Fibroblast of skin of left quadriceps (primary cell): ENCODE measurements around the gene ZBTB42.
"Not testable (repeated sequence)": the region's sequence is repeated elsewhere in the genome, so short reads cannot be mapped to it uniquely, and the experiment has no call there.

ENCODE experiments used
- DNase-seq, 2 experiments: peaks; one replicate each; pipeline ENCODE4 v3.0.0-alpha.2; 2013; ENCODE audit warnings: low read depth in 2 of 2

The ZBTB42 gene

DNA sequence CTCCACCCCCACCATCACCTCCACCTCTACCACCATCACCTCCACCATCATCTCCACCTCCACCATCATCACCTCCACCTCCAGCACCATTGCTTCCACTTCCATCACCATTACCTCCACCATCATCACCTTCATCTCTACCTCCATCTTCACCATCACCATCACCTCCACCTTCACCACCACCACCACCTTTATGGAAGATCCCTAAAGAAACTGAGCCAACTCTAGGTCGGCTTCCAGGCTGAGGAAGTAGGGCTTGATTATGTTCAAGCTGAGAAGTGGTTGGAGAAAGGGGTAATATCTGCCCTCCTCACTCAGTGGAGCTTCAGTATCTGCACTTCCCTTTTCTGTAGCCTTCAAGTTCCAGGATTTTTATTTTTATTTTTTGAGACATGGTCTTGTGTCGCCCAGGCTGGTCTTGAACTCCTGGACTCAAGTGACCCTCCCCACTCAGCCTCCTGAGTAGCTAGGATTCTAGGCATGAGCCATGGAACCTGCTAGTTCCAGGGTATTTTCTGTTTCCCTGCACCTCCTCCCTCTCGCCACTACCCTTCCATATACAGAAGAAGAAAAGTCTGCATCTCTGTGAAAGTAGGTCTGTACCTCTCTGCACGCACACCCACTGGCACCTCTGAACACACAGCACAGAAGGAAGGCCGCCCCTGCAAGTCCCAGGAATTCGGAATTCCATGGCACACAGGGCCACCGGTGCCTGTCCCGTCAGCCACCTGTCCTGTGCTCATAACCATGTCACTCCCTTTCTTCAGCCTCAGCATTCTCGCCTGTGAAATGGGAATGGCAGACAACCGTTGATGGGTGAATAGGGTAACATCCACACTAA is 5.9 kb downstream of the ZBTB42 start:
- DNase-seq, result no peak

GRCh38 chr14:104808456-104808855 is 7.6 kb downstream of the ZBTB42 start:
- no peak for DNase-seq

- no peak for DNase-seq
Observed at GRCh38 chr14:104810316-104810715, 9.4 kb downstream of the ZBTB42 start.

GRCh38 chr14:104813286-104813685 is 12.4 kb downstream of the ZBTB42 start:
- DNase-seq, result no peak

GRCh38 chr14:104814701-104815100 is 13.8 kb downstream of the ZBTB42 start:
- not testable (repeated sequence) for DNase-seq

GRCh38 chr14:104816616-104816884 is 15.6 kb downstream of the ZBTB42 start:
- no peak for DNase-seq

DNA sequence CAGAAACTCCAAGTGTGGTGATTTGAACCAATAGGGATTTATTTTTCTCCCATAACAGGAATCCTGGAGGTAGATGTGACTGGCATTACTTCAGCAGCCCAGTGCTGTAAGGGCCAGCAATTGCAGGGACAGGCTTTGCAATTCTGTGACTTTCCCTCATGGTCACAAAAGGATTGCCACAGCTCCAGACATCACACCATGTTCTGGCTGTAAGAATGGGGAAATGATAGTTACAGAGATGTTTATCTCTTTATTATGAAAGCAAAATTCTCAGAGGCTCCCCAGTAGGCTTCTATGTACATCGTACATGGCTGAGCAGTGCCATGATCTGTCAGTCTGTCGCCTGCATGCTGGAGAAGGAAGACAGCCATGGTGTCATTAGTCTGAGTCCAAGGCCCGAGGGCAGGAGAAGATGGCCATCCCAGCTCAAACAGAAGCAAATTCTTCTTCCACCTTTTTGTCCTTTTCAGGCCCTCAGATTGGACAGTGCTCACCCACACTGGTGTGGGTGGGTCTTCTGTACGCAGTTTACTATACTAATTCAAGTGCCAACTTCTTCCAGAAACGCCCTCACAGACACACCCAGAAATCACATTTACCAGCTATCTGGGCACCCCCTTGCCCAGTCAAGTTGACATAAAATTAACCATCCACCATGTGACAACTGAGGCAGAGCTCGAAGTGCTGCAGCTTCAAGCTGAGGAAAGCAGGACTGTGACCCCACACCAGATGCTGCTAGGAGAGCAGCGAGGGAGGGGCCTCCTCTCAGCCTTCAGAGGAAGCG is 17.2 kb downstream of the ZBTB42 start:
- DNase-seq, result no peak

DNA sequence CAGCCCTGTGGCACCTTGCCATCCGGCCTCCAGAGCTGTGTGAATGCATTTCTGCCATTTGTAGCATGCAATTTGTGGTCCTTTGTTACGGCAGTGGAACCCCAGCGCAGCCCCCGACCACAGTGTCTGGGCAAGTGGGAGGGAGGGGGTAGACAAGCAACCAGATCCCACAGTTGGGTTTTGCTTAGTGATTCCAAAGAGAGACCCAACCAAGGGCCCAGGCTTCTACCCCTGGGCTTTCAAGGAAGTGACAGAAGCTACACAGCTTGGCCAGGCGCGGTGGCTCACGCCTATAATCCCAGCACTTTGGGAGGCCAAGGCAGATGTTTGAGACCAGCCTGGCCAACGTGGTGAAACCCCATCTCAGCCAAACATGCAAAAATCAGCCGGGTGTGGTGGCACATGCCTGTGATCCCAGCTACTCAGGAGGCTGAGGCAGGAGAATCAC is 17.8 kb downstream of the ZBTB42 start:
- DNase-seq, result no peak

DNA sequence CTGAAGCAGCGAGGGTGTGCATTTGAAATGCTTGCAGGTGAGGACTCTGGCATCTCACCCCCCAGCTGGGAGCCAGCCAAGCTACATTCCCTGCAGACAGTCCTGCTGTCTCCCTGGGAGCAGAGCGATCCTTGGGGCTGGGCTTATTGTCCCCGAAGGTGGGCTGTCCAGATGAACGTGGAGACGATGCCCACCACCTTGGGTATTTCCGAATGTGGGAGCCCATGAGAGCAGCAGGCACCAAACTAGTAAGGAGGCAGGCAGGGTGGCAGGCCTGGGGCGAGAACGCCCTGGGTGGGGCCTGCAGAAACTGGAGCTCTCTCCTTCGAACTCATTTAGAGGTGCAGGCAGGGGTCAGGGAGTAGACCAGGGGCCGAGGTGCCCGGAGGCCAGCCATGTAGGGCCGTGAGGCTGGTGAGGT is 18.5 kb downstream of the ZBTB42 start:
- DNase-seq, result no peak

GRCh38 chr14:104820669-104821228 is 19.8 kb downstream of the ZBTB42 start:
- peak in 1 of 2 experiments; percentile 28 for DNase-seq

DNA sequence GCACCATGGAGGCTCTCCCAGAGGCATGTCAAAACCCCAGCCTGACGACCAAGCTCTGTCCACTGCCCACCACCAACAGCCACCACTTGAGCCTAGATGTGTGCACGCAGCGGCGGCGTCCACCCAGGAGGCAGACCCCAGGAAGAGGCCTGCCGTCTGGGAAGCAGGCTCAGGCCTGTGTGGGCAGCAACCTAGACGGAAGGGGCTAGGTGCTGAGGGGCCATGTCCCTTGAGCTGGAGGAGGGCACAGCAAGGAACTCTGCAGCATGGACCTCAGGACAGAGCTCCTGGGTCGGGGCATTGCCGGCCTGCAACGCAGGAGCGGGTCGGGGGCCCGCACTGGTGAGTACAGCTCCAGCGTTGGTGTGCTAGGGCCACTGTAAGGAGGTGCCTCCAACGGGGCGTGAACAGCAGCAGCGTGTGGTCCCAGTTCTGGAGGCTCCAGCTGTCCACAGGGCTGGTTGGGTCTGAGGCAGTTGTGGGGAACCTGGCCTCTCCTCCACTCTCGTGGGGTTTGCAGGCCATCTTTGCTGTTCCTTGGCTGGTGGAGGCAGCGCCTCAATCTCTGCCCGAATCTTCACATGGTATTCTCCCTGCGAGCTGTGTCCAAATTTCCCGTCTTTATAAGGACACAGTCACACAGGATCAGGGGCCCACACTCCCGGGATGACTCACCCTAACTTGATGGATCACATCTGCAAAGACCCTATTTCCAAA is 20.5 kb downstream of the ZBTB42 start:
- no peak for DNase-seq

GRCh38 chr14:104821971-104822608 is 21.2 kb downstream of the ZBTB42 start:
- DNase-seq, result no peak

DNA sequence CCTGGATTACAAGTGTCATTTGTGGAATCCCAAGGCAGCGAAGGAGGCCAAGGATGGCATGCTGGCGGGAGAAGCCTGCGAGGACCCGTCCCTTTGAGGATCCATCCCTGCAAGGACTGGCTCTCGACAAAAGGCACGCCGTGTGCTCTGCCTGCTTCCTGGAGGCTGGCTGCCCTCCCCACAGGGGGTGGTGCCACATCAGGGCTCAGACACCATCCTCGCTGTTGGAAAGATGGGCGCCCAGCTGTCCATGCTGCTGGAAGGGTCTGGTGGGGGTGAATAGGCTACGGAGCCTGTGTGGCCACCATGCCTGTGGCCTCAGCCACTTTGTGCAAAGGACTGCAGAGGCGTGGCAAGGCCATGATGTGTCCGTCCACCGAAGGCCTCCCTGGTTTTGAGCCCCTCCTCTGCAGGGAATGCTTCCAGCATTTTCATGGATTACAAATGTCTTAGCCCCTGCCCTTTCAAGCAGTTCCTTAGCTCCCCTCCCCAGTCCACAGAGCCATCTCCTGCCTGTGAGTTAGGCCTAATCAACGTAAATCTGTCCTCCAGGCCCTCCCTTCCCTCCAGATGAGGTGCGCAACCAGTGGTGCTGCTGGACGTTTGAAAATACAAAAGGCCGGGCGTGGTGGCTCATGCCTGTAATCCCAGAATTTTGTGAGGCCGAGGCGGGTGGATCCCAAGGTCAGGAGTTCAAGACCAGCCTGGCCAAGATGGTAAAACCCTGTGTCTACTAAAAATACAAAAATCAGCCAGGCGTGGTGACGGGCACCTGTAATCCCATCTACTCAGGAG is 22.1 kb downstream of the ZBTB42 start:
- no peak for DNase-seq

GRCh38 chr14:104824353-104824997 is 23.6 kb downstream of the ZBTB42 start:
- no peak for DNase-seq

GRCh38 chr14:104826189-104826860 is 25.4 kb downstream of the ZBTB42 start:
- DNase-seq, result peak; percentile 56 to 60

DNA sequence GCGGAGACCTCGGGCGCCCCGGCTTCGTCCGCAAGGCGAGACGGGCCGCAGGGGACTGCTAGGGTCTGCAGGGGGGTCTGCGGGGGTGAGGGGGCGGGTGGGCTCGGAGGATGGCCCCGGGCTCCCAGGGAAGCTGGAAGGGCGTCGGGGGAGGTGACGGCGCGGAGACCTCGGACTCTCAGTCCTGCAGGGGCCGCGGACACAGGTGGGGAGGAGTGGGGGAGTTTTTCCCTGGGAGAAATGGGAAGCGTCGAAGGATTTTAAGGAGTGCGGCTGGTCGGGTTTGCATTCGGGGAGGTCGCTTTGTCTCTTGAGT is 25.9 kb downstream of the ZBTB42 start:
- no peak for DNase-seq

DNA sequence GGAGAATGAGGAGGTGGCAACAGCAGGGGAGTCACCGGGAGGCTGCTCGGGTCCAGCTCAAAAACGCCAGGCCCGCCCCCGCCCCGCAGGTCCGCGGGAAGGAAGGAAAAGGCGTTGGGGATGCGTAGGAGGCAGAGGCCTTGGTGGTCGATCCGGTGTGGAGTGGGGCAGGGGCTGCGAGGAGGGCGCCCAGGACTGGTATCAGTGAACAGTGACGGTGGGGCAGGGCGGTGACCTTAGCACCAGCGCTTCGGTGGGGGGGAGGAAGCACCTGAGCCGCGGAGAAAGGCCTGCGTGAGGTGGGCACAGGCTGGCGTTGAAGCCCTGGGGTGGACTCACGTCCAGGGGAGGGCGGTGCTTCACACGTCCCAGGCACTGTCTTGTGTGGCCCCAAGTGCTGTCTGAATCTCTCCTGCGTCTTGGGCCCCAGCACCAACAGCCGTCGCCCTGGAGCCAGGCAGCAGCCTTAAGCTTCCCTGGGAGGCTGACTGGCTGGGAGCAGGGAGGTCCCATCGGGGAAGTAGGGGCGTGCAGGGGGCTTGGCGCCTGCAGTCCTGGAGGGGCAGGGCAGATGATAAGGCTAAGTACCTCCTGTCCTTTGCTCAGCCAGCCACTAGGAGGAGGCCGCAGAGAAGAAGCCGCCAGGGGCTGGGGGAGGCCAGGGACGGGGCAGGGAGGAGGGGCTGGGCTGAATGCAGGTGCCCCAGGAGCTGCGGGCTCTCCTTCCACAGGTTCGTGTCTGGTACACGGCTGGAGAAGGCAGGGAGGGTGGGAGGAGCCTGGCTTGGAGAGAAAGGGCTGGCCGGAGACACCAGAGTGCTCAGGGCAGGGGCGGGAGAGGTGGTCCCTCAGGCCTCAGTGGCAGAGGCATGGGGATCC is 26.5 kb downstream of the ZBTB42 start:
- peak in 1 of 2 experiments; percentile 9 for DNase-seq

GRCh38 chr14:104830781-104831180 is 29.9 kb downstream of the ZBTB42 start:
- DNase-seq, result no peak
